KMS-11 (cell line): ENCODE measurements around the gene PRKAB2.
"Not testable (repeated sequence)": the region's sequence is repeated elsewhere in the genome, so short reads cannot be mapped to it uniquely, and the experiment has no call there.

Experiments
- H2AFZ ChIP-seq: fragments of 200-600 bp; sonication (generic); 2 replicates; pipeline ENCODE4 v1.6.1; 2016; ENCODE audit warnings: antibody characterized with exemption, mixed run types, low read depth
- H3K27ac ChIP-seq: fragments of 200-600 bp; sonication (generic); 2 replicates; pipeline ENCODE4 v1.6.1; 2016; ENCODE audit warnings: mild to moderate bottlenecking, mixed run types
- H3K27me3 ChIP-seq: fragments of 200-600 bp; sonication (generic); 2 replicates; pipeline ENCODE4 v1.6.1; 2017; ENCODE audit warnings: mild to moderate bottlenecking, low read depth, mixed run types, moderate library complexity; ENCODE audit not compliant: insufficient read depth
- H3K36me3 ChIP-seq: fragments of 200-600 bp; sonication (generic); 2 replicates; pipeline ENCODE4 v1.6.1; 2017; ENCODE audit warnings: mild to moderate bottlenecking, mixed run types; ENCODE audit not compliant: insufficient read depth
- H3K4me1 ChIP-seq: fragments of 200-600 bp; sonication (generic); 2 replicates; pipeline ENCODE4 v1.6.1; 2016; ENCODE audit warnings: mild to moderate bottlenecking, low read depth, mixed run types; ENCODE audit not compliant: poor library complexity, severe bottlenecking
- H3K4me2 ChIP-seq: fragments of 200-600 bp; sonication (generic); 2 replicates; pipeline ENCODE4 v1.7.0; 2016; ENCODE audit warnings: mild to moderate bottlenecking, mixed run types
- H3K4me3 ChIP-seq: fragments of 200-600 bp; sonication (generic); IDR thresholded peaks from 2 replicates; pipeline ENCODE4 v1.6.1; 2017; ENCODE audit warnings: low read depth, low read length, mixed read lengths; ENCODE audit not compliant: insufficient read depth
- H3K79me2 ChIP-seq: fragments of 200-600 bp; sonication (generic); 2 replicates; pipeline ENCODE4 v1.6.1; 2016; ENCODE audit warnings: low read depth, mixed run types; ENCODE audit not compliant: insufficient read depth
- H3K9ac ChIP-seq: fragments of 200-600 bp; sonication (generic); 2 replicates; pipeline ENCODE4 v1.6.1; 2016; ENCODE audit warnings: mild to moderate bottlenecking, mixed run types
- H4K20me1 ChIP-seq: fragments of 200-600 bp; sonication (generic); 2 replicates; pipeline ENCODE4 v1.6.1; 2016; ENCODE audit warnings: mild to moderate bottlenecking, mixed run types; ENCODE audit not compliant: insufficient read depth
- TF ChIP-seq, protein P1 (sequence below): fragments of 200-600 bp; sonication (generic); conservative IDR thresholded peaks from 2 replicates; pipeline ENCODE4 v1.6.1; 2017; ENCODE audit warnings: low read depth, mild to moderate bottlenecking, antibody characterized with exemption, low read length, moderate library complexity, mixed read lengths

PRKAB2 gene

DNA sequence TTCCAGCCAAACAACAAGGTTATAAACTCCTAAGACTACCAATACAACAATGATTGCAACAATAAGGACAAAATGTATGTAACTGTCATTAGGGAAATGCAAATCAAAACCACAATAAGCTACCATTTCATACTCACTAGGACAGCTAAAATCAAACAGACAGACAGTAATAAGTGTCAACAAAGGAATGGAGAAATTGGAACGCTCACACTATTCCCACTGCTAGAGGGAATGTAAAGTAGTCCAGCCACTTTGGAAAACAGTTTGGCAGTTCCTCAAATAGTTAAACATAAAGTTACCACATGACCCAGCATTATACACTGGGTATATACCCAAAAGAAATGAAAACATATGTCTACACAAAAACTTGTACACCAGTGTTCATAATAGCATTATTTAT, 9.3 kb downstream of the PRKAB2 start:
- peaks cover 20% of the 10 kb centered on the region; the same call in 1 of the 2 replicates for H3K36me3 ChIP-seq
- H3K4me3 ChIP-seq = no peak overlapping the region
- no peak overlapping the region for H2AFZ ChIP-seq
- H3K79me2 ChIP-seq = peaks cover 9% of the 10 kb centered on the region; the same call in 1 of the 2 replicates
- no peaks in the 10 kb centered on the region for H4K20me1 ChIP-seq
- TF ChIP-seq, protein P1, sequence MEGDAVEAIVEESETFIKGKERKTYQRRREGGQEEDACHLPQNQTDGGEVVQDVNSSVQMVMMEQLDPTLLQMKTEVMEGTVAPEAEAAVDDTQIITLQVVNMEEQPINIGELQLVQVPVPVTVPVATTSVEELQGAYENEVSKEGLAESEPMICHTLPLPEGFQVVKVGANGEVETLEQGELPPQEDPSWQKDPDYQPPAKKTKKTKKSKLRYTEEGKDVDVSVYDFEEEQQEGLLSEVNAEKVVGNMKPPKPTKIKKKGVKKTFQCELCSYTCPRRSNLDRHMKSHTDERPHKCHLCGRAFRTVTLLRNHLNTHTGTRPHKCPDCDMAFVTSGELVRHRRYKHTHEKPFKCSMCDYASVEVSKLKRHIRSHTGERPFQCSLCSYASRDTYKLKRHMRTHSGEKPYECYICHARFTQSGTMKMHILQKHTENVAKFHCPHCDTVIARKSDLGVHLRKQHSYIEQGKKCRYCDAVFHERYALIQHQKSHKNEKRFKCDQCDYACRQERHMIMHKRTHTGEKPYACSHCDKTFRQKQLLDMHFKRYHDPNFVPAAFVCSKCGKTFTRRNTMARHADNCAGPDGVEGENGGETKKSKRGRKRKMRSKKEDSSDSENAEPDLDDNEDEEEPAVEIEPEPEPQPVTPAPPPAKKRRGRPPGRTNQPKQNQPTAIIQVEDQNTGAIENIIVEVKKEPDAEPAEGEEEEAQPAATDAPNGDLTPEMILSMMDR = no peak
- no peaks in the 10 kb centered on the region for H3K4me1 ChIP-seq
- H3K4me2 ChIP-seq = no peak overlapping the region
- no peak overlapping the region for H3K27ac ChIP-seq
- H3K9ac ChIP-seq = no peak overlapping the region
- H3K27me3 ChIP-seq = no peaks in the 10 kb centered on the region

DNA sequence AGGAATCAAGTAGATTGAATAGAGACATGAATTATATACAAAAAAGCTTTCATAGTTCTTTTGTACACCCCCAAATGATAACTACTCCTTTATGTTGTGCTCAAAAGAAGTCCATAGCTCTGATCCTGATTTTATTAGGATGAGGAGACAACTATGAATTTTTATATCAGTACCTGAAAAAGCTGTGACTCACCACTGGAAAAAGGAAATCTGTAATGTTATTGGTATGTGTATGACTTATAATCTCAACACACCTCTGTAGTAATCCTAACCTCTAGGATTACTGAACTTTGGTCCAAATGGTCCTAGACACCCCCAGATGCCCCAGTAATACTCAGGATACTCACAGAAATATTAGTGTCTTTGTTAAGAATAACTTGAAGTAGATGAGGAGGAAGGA, 10.2 kb downstream of the PRKAB2 start:
- no peak overlapping the region for H3K4me2 ChIP-seq
- H3K36me3 ChIP-seq = peaks cover 24% of the 10 kb centered on the region; the same call in 1 of the 2 replicates
- H4K20me1 ChIP-seq = no peaks in the 10 kb centered on the region
- H3K79me2 ChIP-seq = no peaks in the 10 kb centered on the region
- no peak overlapping the region for H3K27ac ChIP-seq
- H3K4me1 ChIP-seq = no peaks in the 10 kb centered on the region
- H3K9ac ChIP-seq = no peak overlapping the region
- no peak overlapping the region for H3K4me3 ChIP-seq
- no peak overlapping the region for H2AFZ ChIP-seq
- TF ChIP-seq, protein P1 = no peak
- no peaks in the 10 kb centered on the region for H3K27me3 ChIP-seq

DNA sequence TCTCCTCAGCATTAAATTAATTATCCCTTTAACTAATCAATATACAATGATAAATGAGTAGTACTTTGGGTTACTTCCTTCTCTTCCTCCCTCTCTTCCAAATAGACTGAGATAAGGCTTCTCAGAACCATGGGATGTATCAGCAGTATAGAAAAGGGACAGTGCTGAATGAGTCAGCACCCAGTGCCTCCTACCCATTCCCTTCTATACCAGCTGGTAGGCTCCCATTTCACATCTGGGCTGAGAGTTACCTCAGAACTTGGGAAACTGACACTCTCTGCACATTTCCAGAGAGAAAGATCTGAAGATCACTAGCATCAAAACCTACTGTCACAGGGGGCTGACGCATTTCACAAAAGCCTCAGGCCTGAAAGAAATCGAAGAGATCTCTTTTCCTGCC, 15.2 kb downstream of the PRKAB2 start:
- H3K9ac ChIP-seq, H3K27me3 ChIP-seq, H3K79me2 ChIP-seq, H3K27ac ChIP-seq, H4K20me1 ChIP-seq, H3K4me2 ChIP-seq, H2AFZ ChIP-seq, H3K4me1 ChIP-seq, H3K4me3 ChIP-seq: not testable (repeated sequence)
- peaks cover 22% of the 10 kb centered on the region; the same call in 1 of the 2 replicates for H3K36me3 ChIP-seq

DNA sequence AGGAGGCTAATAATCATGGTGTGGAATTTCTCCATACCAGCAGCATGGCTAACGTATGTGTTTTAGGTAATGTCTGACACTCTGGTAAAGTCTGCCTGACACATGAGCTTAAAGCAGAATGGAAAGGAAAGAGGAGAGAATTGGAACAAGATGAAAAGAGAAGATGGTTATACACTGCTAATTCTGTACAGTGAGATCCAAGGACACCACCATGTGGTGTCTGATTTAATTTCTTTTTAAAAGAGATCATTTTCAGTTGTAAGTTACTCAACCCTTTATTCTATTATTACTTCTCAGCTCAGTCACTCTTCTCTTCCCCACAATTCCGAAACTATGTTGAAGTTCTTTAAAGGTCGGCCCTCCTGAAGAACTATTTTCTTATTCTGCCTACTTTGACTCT, 15.6 kb downstream of the PRKAB2 start:
- Histone ChIP-seq H3K27ac (no peak overlapping the region), H3K4me3 (no peak overlapping the region), H4K20me1 (no peaks in the 10 kb centered on the region), H3K4me1 (no peaks in the 10 kb centered on the region), H3K9ac (no peak overlapping the region), H2AFZ (no peak overlapping the region), H3K27me3 (no peaks in the 10 kb centered on the region), H3K4me2 (no peak overlapping the region), H3K36me3 (peaks cover 19% of the 10 kb centered on the region; the same call in 1 of the 2 replicates), H3K79me2 (no peaks in the 10 kb centered on the region)
- TF ChIP-seq, protein P1 = no peak

DNA sequence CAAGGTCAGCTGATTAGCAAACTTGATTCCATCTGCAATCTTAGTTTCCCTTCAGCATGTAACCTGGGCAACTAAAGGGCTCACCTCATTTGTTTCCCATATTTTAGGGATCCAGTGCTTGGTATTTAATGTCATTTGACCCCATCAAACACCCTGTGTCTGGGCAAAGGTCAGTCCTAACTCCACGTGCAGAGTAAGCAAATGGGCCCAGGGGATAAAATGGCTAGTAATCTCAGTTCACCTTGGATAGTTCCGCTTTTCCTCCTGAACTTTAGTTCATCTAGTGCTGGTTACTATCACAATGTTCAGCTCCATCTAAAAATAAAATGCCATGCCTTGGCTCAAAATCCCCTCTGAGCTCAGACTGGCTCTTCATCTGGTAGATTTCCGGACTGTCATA, 19.5 kb downstream of the PRKAB2 start:
- Histone ChIP-seq H3K79me2 (no peaks in the 10 kb centered on the region), H4K20me1 (no peaks in the 10 kb centered on the region), H3K9ac (no peak overlapping the region), H2AFZ (no peak overlapping the region), H3K4me3 (no peak overlapping the region), H3K36me3 (peaks cover under 1% of the 10 kb centered on the region; the same call in 1 of the 2 replicates), H3K27ac (no peak overlapping the region), H3K4me2 (no peak overlapping the region), H3K4me1 (no peaks in the 10 kb centered on the region), H3K27me3 (no peaks in the 10 kb centered on the region)
- TF ChIP-seq, protein P1 = no peak
